ENCODE measurements around the gene APOLD1.

DNA sequence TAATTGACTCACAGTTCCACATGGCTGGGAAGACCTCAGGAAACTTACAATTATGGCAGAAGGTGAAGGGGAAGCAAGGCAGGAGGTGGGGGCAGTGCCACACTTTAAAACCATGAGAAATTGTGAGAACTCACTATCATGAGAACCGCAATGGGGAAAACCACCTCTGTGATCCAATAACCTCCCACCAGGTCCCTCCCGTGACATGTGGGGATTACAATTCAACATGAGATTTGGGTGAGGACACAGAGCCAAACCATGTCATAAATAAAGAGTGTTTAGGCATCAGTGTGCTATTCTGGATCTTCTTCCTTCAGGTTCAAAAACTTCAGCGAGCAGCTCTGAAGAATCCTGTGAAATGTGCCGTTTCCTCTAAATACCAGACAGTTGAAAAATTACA is 37.4 kb downstream of the APOLD1 start:
- TF ChIP-seq, protein P1, sequence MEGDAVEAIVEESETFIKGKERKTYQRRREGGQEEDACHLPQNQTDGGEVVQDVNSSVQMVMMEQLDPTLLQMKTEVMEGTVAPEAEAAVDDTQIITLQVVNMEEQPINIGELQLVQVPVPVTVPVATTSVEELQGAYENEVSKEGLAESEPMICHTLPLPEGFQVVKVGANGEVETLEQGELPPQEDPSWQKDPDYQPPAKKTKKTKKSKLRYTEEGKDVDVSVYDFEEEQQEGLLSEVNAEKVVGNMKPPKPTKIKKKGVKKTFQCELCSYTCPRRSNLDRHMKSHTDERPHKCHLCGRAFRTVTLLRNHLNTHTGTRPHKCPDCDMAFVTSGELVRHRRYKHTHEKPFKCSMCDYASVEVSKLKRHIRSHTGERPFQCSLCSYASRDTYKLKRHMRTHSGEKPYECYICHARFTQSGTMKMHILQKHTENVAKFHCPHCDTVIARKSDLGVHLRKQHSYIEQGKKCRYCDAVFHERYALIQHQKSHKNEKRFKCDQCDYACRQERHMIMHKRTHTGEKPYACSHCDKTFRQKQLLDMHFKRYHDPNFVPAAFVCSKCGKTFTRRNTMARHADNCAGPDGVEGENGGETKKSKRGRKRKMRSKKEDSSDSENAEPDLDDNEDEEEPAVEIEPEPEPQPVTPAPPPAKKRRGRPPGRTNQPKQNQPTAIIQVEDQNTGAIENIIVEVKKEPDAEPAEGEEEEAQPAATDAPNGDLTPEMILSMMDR (conservative IDR thresholded peaks at IDR 0.05): no peak
- TF ChIP-seq ZFX (IDR thresholded peaks at IDR 0.05): no peak

Data from C4-2B (cell line).